HG03135 (cell line): ENCODE data around the gene IRF9.

ENCODE experiments used
- ATAC-seq: cut with Tn5 transposase; IDR thresholded peaks from one replicate; pipeline ENCODE4 v1.9.1; 2021; ENCODE audit warnings: mild to moderate bottlenecking, moderate library complexity; ENCODE audit not compliant: unreplicated experiment

Gene IRF9

GRCh38 chr14:24213866-24214662 lies 53.0 kb downstream of the IRF9 start:
- no peak for ATAC-seq

- ATAC-seq = peak; percentile 64
Observed at GRCh38 chr14:24215495-24216344, 54.7 kb downstream of the IRF9 start, which contains the start of gene MDP1. Gene MDP1, minus strand, starts transcription at chr14:24216066. Its CDS starts 111 bp downstream, at chr14:24215955.
